MM.1S (cell line): ENCODE data around the gene MCF2L2.
"Not testable (repeated sequence)": the region's sequence is repeated elsewhere in the genome, so short reads cannot be mapped to it uniquely, and the experiment has no call there.

Experiments
- EZH2 ChIP-seq: fragments of 300-600 bp; sonication (generic); optimal IDR thresholded peaks from 2 replicates; pipeline ENCODE3; 2017; ENCODE audit warnings: low read depth, mild to moderate bottlenecking, antibody characterized with exemption, low read length, mixed read lengths
- TF ChIP-seq, protein P1 (sequence below): fragments of 300-600 bp; sonication (generic); IDR thresholded peaks from 2 replicates; pipeline ENCODE4 v1.5.1; 2016; ENCODE audit warnings: antibody characterized with exemption, low read length, mixed read lengths

DNA sequence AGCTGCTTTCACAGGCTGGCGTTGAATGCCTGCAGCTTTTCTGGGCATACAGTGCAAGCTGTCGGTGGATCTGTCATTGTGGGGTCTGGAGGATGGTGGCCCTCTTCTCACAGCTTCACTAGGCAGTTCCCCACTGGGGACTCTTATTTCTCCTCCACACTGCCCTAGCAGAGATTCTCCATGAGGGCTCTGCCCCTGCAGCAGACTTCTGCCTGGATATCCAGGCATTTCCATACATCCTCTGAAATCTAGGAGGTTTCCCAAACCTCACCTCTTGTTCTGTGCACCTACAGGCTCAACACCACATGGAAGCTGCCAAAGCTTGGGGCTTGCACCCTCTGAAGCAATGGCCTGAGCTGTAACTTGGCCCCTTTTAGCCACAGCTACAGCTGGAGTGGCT lies 9.6 kb downstream of the MCF2L2 start:
- TF ChIP-seq, protein P1, sequence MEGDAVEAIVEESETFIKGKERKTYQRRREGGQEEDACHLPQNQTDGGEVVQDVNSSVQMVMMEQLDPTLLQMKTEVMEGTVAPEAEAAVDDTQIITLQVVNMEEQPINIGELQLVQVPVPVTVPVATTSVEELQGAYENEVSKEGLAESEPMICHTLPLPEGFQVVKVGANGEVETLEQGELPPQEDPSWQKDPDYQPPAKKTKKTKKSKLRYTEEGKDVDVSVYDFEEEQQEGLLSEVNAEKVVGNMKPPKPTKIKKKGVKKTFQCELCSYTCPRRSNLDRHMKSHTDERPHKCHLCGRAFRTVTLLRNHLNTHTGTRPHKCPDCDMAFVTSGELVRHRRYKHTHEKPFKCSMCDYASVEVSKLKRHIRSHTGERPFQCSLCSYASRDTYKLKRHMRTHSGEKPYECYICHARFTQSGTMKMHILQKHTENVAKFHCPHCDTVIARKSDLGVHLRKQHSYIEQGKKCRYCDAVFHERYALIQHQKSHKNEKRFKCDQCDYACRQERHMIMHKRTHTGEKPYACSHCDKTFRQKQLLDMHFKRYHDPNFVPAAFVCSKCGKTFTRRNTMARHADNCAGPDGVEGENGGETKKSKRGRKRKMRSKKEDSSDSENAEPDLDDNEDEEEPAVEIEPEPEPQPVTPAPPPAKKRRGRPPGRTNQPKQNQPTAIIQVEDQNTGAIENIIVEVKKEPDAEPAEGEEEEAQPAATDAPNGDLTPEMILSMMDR, result not testable (repeated sequence)
- not testable (repeated sequence) for TF ChIP-seq EZH2
